ENCODE data around the gene NAA10.
A peak's percentile ranks its signal among the peaks of the same experiment; 100 is the strongest.

Gene NAA10

DNA sequence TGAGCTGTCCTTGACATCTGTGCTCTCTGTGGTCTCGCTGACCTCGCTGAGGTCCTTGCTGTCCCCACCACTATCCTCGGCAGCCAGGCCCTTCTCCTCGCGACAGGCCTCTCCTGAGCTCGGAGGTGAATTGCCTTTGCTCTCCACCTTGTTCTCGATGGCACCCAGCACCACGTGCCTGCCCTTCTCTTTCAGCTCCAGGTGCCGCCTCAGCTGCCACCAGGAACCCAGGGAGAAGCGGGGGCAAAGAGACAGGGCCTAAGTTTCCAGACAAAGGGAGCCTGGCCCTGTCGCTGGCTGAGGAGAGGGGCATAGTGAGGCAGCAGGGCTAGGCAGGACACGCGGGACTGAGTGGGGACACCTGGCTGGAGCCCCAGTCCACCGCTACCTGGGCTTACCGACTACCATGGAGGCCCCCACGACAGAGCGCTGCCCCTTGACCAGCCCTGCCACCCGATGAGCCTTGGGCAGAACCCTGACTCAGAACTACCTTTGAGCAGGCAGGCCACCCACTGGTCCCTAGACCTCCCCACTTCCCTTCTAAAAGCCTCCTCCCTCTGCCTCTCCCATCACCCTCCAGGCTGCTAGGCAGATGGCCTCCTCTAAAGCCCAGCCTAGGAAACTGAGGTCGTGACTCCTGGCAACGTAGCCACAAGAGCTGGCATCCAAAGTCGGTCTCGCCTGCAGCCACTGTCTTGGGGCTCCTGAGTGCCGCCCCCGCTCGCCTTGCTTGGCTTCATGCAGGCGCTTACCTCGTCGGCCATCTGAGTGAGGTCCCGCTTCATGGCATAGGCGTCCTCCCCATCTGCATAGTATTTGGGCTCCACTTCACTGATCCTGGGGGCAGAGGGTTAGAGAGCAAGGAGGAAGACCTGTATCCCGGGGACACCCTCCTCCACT lies 4.6 kb downstream of the NAA10 start:
- no peak for DNase-seq

GRCh38 chrX:153929576-153929975 lies 5.3 kb downstream of the NAA10 start:
- no peak for DNase-seq

DNA sequence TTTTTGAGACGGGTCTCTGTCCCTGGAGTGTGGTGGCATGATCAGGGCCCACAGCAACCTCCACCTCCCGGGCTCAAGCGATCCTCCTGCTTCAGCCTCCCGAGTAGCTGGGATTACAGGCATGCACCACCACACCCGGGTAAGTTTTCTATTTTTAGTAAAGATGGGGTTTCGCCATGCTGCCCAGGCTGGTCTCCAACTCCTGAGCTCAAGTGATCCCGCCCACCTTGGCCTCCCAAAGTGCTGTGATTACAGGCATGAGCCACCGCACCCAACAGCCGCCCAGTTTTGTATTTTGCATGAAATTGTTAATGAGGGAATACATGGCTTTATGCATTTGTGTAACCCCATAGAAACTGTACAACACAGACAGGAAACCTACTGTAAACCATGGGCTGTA lies 6.0 kb downstream of the NAA10 start:
- no peak for DNase-seq

DNA sequence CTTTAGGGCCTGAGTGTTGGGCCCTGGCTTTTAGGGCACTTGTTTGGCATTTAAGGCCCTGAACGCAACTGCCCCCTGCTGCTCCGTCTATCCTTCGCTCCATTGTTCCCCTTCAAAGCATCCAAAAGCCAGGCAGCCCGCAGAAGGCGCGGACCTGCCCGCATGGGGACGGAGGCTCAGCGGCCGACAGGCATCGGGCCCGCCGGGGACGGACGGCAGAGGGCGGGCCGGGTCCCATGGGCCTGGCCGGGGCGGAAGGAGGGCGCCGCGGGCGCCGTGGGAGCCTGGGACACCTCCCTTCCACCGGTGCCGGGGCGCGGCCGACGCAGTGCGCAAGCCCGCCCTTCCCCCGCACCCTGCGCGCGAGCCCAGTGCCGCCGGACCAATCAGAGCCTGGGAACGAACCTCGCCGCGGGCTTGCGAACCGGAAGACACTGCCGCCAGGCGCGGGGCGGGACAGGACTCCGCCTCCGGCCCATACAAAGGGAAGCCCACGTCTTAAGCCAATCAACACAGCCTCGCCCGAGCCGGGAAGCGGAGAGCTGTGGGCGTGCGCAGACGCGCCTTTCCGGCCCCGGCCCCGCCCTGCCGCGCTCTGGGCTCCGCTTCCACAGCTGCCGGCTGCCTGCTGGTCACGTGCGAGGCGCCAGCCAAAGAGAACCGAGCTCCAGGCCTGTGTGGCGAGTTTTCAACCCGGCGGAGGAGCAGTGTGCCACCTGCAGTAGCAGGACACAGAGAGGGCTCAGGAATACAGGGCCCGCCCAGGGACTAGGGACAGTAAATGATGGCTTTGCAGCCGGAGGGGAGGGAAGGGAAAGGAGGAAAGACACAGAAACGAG lies 6.7 kb downstream of the NAA10 start:
- DNase-seq, result peak; percentile 15 to 100 (median 90)

GRCh38 chrX:153927672-153927921 lies 7.2 kb downstream of the NAA10 start:
- peak in 1 of 51 donors; percentile 41 for DNase-seq

- DNase-seq, result peak in 5 of 51 donors; percentile 3 to 41 (median 13)
Observed at GRCh38 chrX:153926858-153927671, 7.8 kb downstream of the NAA10 start.

DNA sequence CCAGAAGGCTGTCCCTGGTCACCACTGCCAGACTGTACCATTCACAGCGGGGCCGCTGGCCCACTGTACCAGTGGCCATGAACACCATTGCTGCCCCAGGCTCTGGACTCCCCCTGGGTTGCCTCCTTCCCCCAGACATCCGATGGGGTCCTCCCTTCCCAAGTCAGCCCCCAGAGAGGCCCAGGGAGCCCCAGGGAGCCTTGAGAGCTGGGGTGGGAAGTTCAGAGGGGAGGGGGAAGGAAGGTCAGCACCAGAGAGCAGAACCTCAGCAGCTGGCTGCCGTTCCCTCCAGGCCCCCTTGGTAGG lies 8.3 kb downstream of the NAA10 start:
- DNase-seq, result peak in 3 of 51 donors; percentile 3 to 19 (median 6)

GRCh38 chrX:153925739-153926551 lies 8.9 kb downstream of the NAA10 start, which contains the start of gene ARHGAP4:
Gene ARHGAP4 (minus strand): TSS chrX:153926264. CDS start chrX:153926202, 62 bp downstream.
- DNase-seq, result no peak

GRCh38 chrX:153925387-153925738 lies 9.5 kb downstream of the NAA10 start:
- DNase-seq, result no peak

GRCh38 chrX:153924149-153924861 lies 10.5 kb downstream of the NAA10 start:
- DNase-seq, result peak in 16 of 51 donors; percentile 3 to 33 (median 16)

GRCh38 chrX:153922932-153923857 lies 11.6 kb downstream of the NAA10 start:
- DNase-seq, result peak in 40 of 51 donors; percentile 3 to 70 (median 41)

DNA sequence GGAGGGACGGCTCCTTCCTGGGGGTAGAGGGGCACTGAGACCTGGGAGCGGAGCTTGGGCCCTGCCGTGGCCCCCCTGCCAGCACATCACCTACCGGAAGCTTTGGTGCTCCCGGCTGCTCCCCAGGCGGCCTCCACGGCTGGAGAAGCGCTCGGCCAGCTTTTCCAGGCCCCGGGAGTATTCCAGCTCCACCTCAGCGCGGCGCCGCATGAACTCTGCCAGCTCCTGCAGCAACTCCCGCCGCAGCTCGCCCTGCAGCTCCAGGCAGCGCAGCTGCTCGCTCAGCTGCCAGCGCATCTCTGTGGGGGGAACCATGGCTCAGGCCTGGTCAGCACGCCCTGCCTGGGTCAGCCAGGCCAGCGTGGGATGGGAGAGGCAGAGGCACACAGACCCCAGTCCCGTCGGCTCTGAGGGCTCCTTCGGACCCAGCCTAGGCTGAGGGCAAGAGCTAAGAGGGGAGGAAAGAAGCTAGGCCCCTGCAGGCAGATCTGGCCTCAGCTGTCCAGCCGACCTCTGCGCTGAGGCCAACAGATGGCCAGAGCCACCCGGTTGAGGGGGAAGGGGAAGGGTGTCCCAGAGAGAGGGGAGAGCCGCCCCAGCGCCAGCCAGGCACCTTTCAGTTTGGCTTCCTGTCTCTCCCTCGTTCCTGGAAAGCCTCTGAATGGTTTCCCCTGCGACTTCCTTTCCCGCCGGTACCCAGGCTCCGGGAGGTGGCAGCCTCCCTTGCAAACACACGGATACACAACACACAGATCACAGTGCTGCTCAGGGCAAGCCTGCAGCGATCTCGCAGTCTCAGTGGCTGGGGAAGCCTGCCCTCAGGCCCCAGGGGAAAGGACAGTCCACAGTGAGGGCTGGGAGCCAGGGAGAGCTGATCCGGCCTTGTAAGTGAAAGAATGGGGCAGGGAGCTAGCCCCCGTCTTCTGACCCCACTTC lies 13.1 kb downstream of the NAA10 start:
- peak in 1 of 51 donors; percentile 14 for DNase-seq

GRCh38 chrX:153921070-153921469 lies 13.8 kb downstream of the NAA10 start:
- DNase-seq, result no peak

DNA sequence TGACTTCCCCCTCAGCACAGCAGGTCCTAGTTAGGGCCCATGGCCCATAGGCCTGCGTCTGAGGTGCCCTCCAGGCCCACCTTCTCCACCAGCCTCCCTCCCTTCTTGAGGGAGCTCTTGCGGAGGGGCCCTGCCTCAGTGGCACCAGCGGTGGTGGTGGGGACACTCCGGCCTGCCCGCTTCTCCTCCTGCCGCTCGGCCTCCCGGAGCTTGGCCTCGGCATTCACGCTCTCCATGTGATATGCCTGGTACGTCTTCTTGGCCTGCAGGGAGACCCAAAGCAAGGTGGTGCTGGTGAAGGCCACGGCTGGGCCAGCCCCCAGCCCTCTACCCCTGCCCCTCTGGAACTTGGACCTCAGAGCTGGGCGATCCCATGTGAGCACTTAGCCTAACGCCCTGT lies 14.3 kb downstream of the NAA10 start:
- DNase-seq, result no peak

DNA sequence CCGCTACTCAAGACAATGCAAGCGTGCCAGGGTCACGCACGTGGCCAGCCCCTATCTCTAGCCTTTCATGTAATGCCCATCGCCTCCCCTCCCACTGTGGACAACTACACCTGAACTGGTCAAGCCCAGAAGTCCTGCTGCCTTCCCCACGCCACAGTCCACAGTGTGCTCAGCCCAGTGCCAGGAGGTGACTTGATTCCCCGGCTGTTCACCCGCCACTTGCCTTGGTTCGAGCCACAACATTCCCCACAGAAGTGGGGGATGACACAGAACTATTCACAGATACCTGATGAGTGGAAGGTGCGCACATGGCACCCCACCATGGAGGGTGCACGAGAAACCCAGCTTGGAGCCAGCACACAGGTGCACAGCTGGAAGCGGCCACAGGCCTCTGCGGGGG lies 15.6 kb downstream of the NAA10 start:
- no peak for DNase-seq

GRCh38 chrX:153917869-153918268 lies 17.0 kb downstream of the NAA10 start:
- no peak for DNase-seq

DNA sequence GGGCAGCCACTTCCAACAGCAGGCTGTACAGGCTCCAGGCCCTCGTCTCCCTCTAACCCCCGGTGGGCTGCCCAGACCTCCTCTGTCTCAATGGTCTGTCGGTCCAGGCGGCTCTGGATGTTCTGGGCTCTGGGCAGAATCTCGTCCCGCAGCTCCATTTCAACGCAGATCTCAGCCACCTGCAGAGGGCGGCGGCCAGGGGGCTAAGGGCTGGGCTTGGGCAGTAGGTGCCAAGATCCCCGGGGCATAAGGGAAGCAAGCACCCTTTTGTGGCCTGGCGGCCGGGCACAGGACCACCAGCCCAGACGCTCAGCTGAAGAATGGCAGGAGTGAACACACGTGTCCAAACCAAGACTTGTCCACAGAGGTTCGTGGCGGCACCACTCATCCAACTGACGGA lies 21.1 kb downstream of the NAA10 start:
- no peak for DNase-seq

DNA sequence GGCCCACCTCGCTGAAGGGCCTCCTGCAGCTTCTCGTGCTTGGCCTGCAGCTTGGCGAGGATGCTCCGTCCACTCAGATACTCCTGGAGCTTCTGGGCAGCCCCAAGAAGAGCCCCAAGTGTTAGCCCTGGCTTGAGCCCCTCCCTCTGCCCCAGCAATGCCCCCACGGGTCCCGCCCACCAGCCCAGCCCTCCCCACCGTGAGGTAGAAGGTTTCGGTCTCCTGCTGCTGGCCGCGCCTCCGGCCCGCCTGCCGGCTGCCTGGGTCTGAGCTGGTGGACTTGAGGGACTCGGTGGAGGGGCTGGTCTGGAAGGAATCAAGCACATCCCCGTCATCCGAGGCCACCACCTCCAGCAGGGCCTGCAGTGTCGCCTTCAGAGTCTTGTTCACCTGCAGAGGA lies 21.6 kb downstream of the NAA10 start:
- no peak for DNase-seq
